Keratinocyte (primary cell): Measurements from ENCODE around the gene MAP2K5.

ENCODE experiments used
- EZH2 ChIP-seq: IDR thresholded peaks from one replicate; pipeline ENCODE4 v1.6.1; 2012; ENCODE audit warnings: inconsistent platforms, mild to moderate bottlenecking, low read length, moderate library complexity
- TF ChIP-seq, protein P1 (sequence below), 3 experiments: IDR thresholded peaks in 1 of 3; conservative IDR thresholded peaks in 1 of 3; optimal IDR thresholded peaks in 1 of 3; 2 replicates in 2 of 3; 3 replicates in 1 of 3; pipeline versions ENCODE3 to v1.5.1; 2011; ENCODE audit warnings: low read length in 3 of 3, mild to moderate bottlenecking in 3 of 3, moderate library complexity in 2 of 3, control low read depth in 1 of 3, inconsistent platforms in 1 of 3; ENCODE audit not compliant: insufficient read depth in 2 of 3; ENCODE audit errors: extremely low read depth in 1 of 3

DNA sequence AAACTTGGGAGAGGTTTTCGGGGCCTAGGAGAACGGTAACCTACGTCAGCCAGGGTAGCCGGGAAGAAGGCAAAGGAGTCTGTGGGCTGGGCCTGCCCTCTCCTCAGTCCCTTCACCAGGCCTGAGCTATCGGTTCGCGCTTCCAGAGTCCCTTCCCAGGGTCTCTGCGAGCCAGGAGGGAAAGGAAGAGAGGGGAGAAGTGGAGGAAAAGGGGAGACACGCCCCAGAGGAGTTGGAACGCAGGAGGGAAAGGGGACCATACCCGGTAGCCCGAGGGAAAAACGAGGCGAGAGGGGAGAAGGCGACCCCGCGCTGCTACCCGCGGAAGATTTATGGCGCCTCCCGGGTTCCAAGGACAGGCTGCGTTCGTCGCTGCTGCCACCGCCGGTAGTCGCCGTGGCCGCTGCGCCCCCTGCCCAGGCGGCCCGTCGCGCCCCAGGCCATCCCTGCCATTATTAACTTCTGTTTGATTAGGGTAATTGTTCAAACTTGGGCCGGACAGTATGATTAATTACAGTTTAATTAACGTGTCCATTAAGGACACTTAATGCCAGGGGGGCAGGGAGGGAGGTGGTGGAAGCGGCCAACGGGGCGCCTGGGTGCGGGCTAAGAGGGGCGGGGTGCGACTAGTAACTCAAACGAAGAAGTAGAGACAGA, 279.4 kb downstream of the MAP2K5 start:
- TF ChIP-seq, protein P1, sequence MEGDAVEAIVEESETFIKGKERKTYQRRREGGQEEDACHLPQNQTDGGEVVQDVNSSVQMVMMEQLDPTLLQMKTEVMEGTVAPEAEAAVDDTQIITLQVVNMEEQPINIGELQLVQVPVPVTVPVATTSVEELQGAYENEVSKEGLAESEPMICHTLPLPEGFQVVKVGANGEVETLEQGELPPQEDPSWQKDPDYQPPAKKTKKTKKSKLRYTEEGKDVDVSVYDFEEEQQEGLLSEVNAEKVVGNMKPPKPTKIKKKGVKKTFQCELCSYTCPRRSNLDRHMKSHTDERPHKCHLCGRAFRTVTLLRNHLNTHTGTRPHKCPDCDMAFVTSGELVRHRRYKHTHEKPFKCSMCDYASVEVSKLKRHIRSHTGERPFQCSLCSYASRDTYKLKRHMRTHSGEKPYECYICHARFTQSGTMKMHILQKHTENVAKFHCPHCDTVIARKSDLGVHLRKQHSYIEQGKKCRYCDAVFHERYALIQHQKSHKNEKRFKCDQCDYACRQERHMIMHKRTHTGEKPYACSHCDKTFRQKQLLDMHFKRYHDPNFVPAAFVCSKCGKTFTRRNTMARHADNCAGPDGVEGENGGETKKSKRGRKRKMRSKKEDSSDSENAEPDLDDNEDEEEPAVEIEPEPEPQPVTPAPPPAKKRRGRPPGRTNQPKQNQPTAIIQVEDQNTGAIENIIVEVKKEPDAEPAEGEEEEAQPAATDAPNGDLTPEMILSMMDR (optimal IDR thresholded peaks at IDR 0.05 in 1 of 3, IDR thresholded peaks at IDR 0.05 in 1 of 3, conservative IDR thresholded peaks at IDR 0.05 in 1 of 3; ENCODE audit: extremely low read depth in 1 of 3, insufficient read depth in 2 of 3, low read length in 3 of 3) = no peak
- peak; percentile 61 for TF ChIP-seq EZH2
